HG03521 (cell line): Measurements from ENCODE around the gene EYA2.

Source experiments
- ATAC-seq: cut with Tn5 transposase; IDR thresholded peaks from one replicate; pipeline ENCODE4 v1.9.1; 2021; ENCODE audit warnings: mild to moderate bottlenecking, moderate library complexity; ENCODE audit not compliant: unreplicated experiment

EYA2 gene

GRCh38 chr20:47215653-47216397 is 321.2 kb downstream of the EYA2 start:
- no peak for ATAC-seq

DNA sequence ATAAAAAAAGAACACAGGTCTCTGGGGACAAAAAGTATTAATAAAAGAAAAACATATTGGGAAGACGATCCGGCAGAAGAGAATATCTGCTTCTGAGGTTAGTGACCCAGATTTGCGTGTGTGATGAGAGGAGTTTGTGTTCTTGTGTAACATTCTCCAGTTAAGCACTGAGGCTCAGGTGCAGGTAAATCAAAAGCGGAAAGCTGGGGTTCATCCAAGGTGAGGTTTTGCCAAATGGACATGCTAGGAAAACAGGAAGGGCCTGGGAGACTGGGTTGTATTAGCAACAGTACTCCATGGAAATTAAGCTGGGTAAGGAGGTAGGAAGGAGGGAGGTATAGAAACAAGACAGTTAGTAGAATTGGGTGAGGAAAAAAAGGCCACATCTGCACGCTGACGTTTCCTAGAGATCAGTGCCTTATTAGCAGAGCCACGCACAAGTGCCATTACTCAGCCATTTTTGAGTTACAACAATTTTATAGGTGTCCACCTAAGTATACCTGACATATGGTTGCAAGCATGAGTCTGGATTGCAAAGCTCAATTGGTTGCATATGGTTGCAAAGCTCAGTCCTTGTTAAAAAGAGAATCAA is 322.3 kb downstream of the EYA2 start:
- no peak for ATAC-seq

GRCh38 chr20:47217482-47218446 is 323.1 kb downstream of the EYA2 start:
- ATAC-seq, result no peak

GRCh38 chr20:47220161-47220582 is 325.5 kb downstream of the EYA2 start:
- no peak for ATAC-seq

DNA sequence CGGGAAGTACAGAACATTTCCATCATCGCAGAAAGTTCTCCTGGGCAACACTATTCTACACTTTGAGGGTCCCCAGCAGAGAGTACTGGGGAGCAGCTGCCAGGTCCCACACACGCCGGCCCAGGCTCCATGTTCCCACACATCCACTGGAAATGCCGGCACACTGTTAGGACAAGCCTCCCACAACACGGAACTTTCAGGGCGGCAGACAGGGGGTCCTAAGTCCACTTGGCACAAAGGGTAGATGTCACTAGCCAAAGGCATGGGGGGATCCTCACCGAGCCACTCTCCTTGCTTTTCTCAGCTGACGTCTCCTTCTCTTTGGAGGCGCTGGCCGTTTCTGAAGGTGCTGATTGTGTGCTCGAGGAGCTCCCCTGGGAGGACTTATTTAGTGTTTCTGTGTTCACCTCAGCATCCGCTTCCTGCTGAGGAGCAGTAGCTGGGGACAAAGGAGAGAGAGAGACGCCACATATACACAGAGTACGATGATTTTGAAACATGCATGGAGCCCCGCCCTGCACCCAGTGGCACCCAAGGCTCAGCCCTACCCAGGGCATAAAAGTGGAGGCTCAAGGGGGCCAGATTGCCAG is 326.5 kb downstream of the EYA2 start:
- no peak for ATAC-seq

DNA sequence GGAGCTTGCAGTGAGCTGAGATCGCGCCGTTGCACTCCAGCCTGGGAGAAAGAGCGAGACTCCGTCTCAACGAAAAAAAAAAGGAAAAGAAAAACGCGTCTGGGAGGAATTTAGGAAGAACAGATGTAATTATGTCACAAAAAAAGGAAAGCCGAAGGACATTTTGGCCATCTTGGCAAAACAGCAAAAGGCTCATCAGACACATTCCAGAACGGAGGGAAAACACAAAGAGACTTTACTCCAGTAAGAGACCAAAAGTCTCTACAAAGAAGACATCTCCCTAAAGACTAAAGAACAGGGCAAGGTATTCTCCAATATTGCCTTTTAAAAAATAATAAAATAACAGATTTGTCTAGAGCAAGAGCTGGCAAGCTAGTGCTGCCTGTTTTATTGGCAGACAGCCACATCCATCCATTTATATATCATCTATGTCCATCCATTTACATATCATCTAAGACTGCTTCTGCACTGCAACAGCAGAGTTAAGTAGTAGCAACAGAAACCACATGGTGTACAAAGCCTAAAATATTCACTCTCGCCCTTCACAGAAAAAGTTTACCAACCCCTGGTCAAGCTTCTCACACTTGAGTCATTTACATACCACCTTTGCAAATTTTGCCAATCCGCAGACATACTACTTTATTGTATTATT is 328.0 kb downstream of the EYA2 start:
- ATAC-seq, result no peak

GRCh38 chr20:47223896-47224295 is 329.3 kb downstream of the EYA2 start:
- ATAC-seq, result no peak

- ATAC-seq, result no peak
Observed at GRCh38 chr20:47224300-47224791, 329.7 kb downstream of the EYA2 start.

DNA sequence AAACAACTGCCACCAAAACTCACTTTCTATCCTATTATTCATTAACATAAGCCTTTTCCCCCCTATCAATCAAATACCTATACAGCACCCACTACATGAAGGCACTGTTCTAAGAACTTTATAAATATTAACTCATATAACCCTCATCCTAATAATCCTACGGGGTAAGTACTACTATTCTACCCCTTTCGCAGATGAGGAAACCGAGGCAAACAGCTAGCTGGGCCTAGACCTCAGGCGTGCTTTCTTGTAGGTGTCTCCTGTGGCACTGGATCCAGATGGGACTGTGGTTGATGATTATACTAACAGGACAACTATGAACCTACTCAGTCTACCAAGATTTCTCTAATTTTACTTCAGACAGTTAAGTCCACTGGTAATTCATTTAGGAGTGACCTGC is 330.2 kb downstream of the EYA2 start:
- ATAC-seq, result no peak

GRCh38 chr20:47225458-47225857 is 330.8 kb downstream of the EYA2 start:
- no peak for ATAC-seq

DNA sequence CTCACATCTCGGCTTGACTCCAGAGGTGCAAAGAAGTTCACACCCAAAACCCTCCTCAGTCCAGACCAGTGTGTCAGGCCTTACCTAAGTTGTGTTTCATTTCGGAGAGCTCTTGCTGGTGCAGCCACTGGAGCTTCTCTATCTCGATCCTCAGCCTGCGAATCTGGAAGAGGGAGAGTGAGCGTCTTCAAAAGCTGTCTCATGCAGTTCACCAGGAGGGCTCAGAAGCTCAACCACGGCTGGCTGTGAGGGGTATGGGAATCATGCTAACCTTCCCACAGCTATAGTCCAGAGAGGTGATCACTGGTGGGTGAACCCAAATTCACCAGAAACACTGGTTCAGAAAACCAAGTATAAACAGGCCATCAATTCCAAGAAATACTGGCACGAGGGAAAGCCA is 332.5 kb downstream of the EYA2 start:
- no peak for ATAC-seq

GRCh38 chr20:47227576-47227975 is 332.9 kb downstream of the EYA2 start:
- no peak for ATAC-seq

GRCh38 chr20:47228654-47229053 is 334.0 kb downstream of the EYA2 start:
- no peak for ATAC-seq

DNA sequence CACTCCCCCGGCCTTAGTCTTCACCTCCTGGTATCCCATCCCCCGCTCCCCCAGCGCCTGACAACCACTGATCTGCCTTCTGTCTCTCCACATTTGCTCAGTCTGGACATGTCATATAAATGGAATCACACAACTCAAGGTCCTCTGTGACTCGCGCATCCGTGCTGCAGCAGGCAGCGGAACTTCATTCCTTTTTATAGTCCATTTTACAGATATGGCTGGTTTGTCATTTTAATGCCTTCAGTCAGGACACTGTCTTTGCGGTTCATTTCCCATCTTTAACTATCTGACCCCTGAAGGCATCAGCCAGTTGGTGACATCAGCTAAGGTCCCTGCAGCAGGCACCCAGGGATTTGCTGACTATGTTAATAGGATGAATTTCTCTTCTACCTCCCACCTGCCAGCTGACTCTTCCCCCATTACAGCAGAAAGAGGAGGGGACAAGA is 336.2 kb downstream of the EYA2 start:
- no peak for ATAC-seq

GRCh38 chr20:47231382-47232039 is 336.9 kb downstream of the EYA2 start:
- no peak for ATAC-seq

DNA sequence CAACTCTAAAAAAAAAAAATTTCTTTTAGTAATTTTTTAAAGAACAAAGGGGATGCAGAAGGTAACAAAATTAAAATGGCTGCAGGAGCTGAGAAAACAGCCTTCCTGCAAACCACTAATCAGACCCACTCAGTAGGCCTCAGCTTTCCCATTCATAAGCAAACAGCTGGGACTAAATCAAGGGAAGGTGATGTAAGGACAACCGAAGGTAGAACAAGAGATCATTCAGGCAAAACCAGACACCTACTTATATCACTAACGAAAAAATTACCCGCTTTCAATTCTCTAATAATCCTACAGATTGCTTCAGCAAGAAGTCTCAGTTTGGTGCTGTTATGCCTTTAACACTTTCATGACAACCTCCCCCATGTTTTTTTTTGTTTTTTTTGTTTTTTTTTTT is 337.9 kb downstream of the EYA2 start:
- ATAC-seq, result no peak

DNA sequence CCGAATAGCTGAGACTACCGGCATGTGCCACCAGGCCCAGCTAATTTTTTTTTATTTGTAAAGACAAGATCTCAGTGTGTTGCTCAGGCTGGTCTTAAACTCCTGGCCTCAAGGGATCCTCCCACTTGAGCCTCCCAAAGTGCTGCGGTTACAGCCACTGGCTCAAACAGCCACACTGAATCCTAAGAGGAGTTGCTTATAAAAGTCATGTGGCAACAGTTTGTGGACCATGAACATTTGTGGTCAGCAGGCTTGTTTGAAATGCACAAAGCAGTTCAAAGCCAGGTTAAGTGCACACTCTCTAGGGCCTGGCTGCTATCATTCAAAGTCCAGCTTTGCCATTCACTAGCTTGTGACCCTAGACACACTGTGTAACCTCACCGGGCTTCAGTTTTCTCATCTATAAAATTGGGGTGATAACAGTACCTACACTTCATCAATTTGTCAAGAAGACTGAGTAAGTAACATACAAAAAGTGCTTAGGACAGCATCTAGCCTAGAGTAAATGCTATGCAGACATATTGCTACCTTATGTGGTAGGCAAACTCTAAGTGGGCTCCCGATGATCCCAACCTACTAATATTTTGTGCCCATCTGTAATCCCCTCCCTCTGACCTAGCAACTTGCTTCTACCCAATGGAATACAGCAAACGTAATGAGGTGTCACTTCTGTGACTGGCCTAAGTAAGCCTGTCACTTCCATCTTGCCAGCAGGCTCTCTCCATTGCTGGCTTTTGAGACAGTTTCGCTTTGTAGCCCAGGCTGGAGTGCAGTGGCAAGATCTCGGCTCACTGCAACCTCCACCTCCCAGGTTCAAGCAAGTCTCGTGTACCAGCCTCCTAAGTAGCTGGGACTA is 338.9 kb downstream of the EYA2 start:
- no peak for ATAC-seq

- ATAC-seq, result no peak
Observed at GRCh38 chr20:47235111-47235510, 340.5 kb downstream of the EYA2 start.
